Prostate gland (tissue), 2 donors: ENCODE data around the gene ACACB.

Source experiments
- POLR2A ChIP-seq: fragments of 450-650 bp; IDR thresholded peaks from one replicate; pipeline ENCODE4 v1.6.1; 2016; ENCODE audit warnings: antibody characterized with exemption, mild to moderate bottlenecking
- POLR2AphosphoS5 ChIP-seq: sonication (generic); formaldehyde crosslinking; IDR thresholded peaks from one replicate; pipeline ENCODE4 v1.6.1; 2017; ENCODE audit warnings: antibody characterized with exemption
- TF ChIP-seq, protein P1 (sequence below), 4 experiments: fragments of 200-600 bp in 2 of 4; fragments of 450-650 bp in 2 of 4; sonication (generic) in 2 of 4; IDR thresholded peaks; 1 replicate in 3 of 4; 2 replicates in 1 of 4; pipeline ENCODE4 v1.5.1; 2016 to 2019; ENCODE audit warnings: antibody characterized with exemption in 4 of 4, mild to moderate bottlenecking in 2 of 4, moderate library complexity in 2 of 4

DNA sequence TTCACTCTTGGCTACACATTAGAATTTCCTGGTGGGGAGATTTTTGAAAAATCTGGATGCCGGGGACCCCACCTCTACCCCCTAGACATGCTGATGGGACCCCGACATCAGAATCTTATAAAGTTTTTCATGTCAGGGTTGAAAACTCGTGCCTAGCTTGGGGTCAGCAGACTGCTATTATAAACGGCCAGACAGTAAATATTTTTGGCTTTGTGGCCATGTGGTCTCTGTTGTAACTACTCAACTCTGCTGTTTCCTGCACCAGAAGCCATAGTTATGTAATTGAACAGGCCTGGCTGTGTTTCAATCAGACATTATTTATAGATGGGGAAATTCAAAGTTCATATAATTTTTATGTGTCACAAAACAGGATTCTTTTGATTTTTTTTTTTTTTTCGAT is 41.6 kb downstream of the ACACB start:
- TF ChIP-seq, protein P1, sequence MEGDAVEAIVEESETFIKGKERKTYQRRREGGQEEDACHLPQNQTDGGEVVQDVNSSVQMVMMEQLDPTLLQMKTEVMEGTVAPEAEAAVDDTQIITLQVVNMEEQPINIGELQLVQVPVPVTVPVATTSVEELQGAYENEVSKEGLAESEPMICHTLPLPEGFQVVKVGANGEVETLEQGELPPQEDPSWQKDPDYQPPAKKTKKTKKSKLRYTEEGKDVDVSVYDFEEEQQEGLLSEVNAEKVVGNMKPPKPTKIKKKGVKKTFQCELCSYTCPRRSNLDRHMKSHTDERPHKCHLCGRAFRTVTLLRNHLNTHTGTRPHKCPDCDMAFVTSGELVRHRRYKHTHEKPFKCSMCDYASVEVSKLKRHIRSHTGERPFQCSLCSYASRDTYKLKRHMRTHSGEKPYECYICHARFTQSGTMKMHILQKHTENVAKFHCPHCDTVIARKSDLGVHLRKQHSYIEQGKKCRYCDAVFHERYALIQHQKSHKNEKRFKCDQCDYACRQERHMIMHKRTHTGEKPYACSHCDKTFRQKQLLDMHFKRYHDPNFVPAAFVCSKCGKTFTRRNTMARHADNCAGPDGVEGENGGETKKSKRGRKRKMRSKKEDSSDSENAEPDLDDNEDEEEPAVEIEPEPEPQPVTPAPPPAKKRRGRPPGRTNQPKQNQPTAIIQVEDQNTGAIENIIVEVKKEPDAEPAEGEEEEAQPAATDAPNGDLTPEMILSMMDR (IDR thresholded peaks at IDR 0.05), result no peak
- no peak for TF ChIP-seq POLR2A
- TF ChIP-seq POLR2AphosphoS5, result peak; percentile 28
